Vagina (tissue), 2 donors: ENCODE data around the gene EPS8L3.

Experiments used
- POLR2AphosphoS5 ChIP-seq, 2 donors: sonication (generic); formaldehyde crosslinking; IDR thresholded peaks; one replicate each; pipeline ENCODE4 v1.9.0; 2017; ENCODE audit warnings: antibody characterized with exemption in 2 of 2, mild to moderate bottlenecking in 2 of 2, low read depth in 1 of 2; ENCODE audit not compliant: insufficient read depth in 1 of 2
- TF ChIP-seq, protein P1 (sequence below), 3 experiments: fragments of 450-650 bp in 2 of 3; fragments of 200-600 bp in 1 of 3; sonication (generic) in 1 of 3; IDR thresholded peaks; one replicate each; pipeline ENCODE4 v1.5.1; 2017 to 2019; ENCODE audit warnings: antibody characterized with exemption in 3 of 3, mild to moderate bottlenecking in 2 of 3, moderate library complexity in 2 of 3

DNA sequence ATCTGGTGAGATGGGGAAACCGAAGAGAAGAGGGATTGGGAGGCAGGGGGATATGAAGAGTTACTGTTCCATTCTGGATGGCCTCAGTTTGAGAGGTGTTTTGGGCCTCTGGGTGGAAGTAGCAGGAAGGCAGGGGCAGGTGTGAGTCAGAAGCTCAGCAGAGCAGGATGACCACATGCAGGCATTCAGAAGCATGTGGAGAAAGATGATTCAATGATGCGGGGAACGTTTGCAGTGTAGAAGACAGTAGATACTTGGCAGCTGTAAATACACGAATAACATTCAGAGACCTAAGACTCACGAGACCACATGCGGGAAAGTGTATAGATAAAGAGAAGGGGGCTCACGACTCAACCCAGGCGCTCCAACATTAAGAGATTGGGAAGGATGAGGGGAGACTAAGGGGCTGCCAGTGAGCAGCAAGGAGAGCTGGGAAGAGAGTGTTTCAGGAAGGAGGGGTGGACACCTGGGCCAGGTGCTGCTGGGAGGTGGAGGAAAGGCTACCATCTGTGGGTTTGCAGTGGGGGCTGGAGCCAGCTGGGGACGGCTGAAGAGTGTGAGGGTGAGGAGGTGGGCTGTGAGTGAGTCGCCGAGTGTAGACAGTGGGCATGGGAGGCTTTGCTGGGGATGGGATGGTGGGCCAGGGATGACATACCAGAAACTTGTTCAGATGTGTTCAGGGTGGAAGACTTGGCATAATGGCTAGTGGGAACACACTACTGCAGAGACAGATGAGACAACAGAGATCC is 5.8 kb upstream of the EPS8L3 start:
- TF ChIP-seq, protein P1, sequence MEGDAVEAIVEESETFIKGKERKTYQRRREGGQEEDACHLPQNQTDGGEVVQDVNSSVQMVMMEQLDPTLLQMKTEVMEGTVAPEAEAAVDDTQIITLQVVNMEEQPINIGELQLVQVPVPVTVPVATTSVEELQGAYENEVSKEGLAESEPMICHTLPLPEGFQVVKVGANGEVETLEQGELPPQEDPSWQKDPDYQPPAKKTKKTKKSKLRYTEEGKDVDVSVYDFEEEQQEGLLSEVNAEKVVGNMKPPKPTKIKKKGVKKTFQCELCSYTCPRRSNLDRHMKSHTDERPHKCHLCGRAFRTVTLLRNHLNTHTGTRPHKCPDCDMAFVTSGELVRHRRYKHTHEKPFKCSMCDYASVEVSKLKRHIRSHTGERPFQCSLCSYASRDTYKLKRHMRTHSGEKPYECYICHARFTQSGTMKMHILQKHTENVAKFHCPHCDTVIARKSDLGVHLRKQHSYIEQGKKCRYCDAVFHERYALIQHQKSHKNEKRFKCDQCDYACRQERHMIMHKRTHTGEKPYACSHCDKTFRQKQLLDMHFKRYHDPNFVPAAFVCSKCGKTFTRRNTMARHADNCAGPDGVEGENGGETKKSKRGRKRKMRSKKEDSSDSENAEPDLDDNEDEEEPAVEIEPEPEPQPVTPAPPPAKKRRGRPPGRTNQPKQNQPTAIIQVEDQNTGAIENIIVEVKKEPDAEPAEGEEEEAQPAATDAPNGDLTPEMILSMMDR (IDR thresholded peaks at IDR 0.05), result no peak
- TF ChIP-seq POLR2AphosphoS5 (IDR thresholded peaks at IDR 0.05; ENCODE audit: insufficient read depth in 1 of 2, low read depth in 1 of 2), result no peak
